Pancreas (tissue), 10 donors: Measurements from ENCODE around the gene TOR2A. TPM values are rescaled to one million over a fixed set of nuclear protein-coding genes. Genes with fewer than 3 reads are reported as not detected.

Source experiments
- ATAC-seq, 4 donors: fragments of 200-7000 bp; cut with Tn5 transposase; one replicate each; pipeline versions ENCODE4 v1.8.0 to v1.9.1; 2020; ENCODE audit warnings: mild to moderate bottlenecking in 4 of 4, moderate library complexity in 4 of 4
- DNase-seq, 6 donors: peaks; one replicate each; pipeline ENCODE4 v3.0.0-alpha.2; 2020
- FAIRE-seq: peaks from 2 replicates; lab custom pipeline; 2012; peaks lifted over from hg19 to GRCh38; lab: Jason Lieb, UNC
- H3K27ac ChIP-seq, 4 donors: fragments of 200-600 bp; sonication (generic); 1 replicate in 3 of 4; 2 replicates in 1 of 4; pipeline versions ENCODE4 v1.5.0 to v1.8.0; 2020
- H3K27me3 ChIP-seq, 4 donors: fragments of 200-600 bp; one replicate each; pipeline ENCODE4 v1.8.0; 2021
- H3K36me3 ChIP-seq, 3 donors: fragments of 200-600 bp; sonication (generic) in 1 of 3; one replicate each; pipeline versions ENCODE4 v1.5.0 to v1.8.0; 2020 to 2021
- H3K4me1 ChIP-seq, 3 donors: fragments of 200-600 bp; one replicate each; pipeline ENCODE4 v1.8.0; 2021
- H3K4me3 ChIP-seq, 4 donors: fragments of 200-600 bp; sonication (generic) in 2 of 4; one replicate each; pipeline versions ENCODE4 v1.5.0 to v1.8.0; 2020 to 2021
- H3K9me3 ChIP-seq, 4 donors: fragments of 200-600 bp; one replicate each; pipeline ENCODE4 v1.8.0; 2021
- CTCF ChIP-seq, 4 donors: fragments of 200-600 bp; sonication (generic) in 3 of 4; IDR thresholded peaks; one replicate each; pipeline versions ENCODE4 v1.5.0 to v1.8.0; 2021; ENCODE audit warnings: antibody characterized with exemption in 4 of 4
- WGBS, 2 donors: extraction: QIAGEN DNeasy Blood & Tissue Kit; methylation state at CpG; one replicate each; pipeline ENCODE4 v1.1.7; 2013; 5-methylcytosine and 5-hydroxymethylcytosine counted together
- intact Hi-C, 3 donors: fragments of 100-400 bp; cut with DNase I; formaldehyde crosslinking; loops; one replicate each; pipeline versions ENCODE4 v1.11.1 to v1.14.2; 2022
- polyA plus RNA-seq, 2 donors: library from polyadenylated mRNA; stranded (reverse); fragments of 200-250 nt; gene quantifications; one replicate each; pipeline ENCODE4 v1.2.3, GENCODE V29; 2013
- total RNA-seq, 6 donors: library from RNA; stranded (reverse); fragmentation: NEBNext Ultra II Directional in 4 of 6; extraction: Animal tissue kit (Norgen Biotek cat#: 25700) in 4 of 6; gene quantifications; one replicate each; pipeline versions ENCODE4 v1.2.1 to v1.2.4, GENCODE V29; 2021 to 2023
- donor health status: healthy with polysubstance abuse.
- donor health status: DM: no; HTN: no; CAD: no; lungs with moderate emphysema.
- donor health status: DM: no; HTN: no; CAD: no.
- donor health status: control.
- donor health status: control.
- donor health status: Bipolar disorder and iron deficiency.
- donor health status: DM: yes; HTN: yes; CAD: no.
- donor health status: DM: no; HTN: no; CAD: no.
- donor health status: DM: no; HTN: no; CAD: no.
- donor health status: DM: yes; HTN: yes; CAD: no.

TOR2A gene
- total and polyA plus RNA-seq, 8 donors = 4.2 to 17.5 (median 6.1) TPM

DNA sequence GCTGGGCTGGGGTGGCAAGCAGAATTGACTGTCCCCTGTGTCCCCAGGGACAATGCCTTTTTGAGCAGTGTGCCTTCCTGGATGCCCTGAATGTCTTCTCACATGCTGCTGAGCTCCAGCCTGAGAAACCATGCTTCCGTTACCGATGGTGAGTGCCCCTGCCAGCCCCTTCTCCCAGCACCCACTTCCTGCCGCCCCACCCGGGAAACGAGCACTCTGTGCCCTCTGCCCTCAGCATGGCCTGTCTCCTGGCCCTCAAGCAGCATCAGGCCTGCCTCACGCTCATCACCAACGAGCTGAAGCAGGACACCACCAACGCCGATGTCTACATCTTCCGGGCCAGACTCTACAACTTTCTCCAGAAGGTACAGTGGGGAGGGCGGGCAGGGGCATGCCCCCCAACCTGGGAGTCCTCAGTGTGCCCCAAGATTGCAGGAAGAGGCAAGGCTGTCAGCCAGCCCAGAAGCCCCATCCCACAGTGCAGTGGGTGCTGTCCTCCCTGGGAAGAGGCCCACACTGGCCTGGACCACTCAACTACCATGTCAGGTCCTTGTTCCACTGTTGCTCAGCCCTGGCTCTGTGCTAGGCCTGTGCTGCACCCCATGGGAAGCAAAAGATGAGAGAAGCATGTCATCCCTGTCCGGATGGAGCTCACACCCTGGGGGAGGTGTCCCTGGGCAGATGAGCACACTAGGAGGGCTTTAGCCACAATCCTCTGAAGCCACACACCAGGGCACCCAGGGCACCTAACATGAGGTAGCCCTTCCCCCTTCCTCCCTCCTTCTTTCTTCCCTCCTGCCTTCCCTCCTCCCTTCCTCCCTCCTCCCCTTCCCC lies 14.8 kb downstream of the TOR2A start:
- no peak for TF ChIP-seq CTCF (IDR thresholded peaks at IDR 0.05)
- H3K27me3 ChIP-seq = no peaks in the 10 kb centered on the region
- H3K4me3 ChIP-seq = no peak overlapping the region
- FAIRE-seq (no peak), ATAC-seq (no peak), DNase-seq (peak in 1 of 6 donors; percentile 37)
- no peaks in the 10 kb centered on the region for H3K36me3 ChIP-seq
- intact Hi-C loops = loop anchor here in 1 of 3 donors (10.0 kb wide), 1 partner anchor 195 kb away; no protein-coding TSS in a partner anchor
- peaks cover 0 to 6% (median 4%) of the 10 kb centered on the region in 3 donors for H3K4me1 ChIP-seq
- H3K27ac ChIP-seq = no peak overlapping the region
- WGBS, 2 donors = 79 to 86% methylated on average over 12 of the region's 12 CpGs
- no peaks in the 10 kb centered on the region for H3K9me3 ChIP-seq

- Histone ChIP-seq H3K4me1 (peaks cover 0 to 14% (median 9%) of the 10 kb centered on the region in 3 donors), H3K27ac (no peak overlapping the region), H3K27me3 (no peaks in the 10 kb centered on the region), H3K36me3 (no peaks in the 10 kb centered on the region), H3K4me3 (no peak overlapping the region), H3K9me3 (no peaks in the 10 kb centered on the region)
- no peak for TF ChIP-seq CTCF (IDR thresholded peaks at IDR 0.05)
- ATAC-seq (no peak), DNase-seq (no peak), FAIRE-seq (no peak)
- intact Hi-C loops = no loop called here
- 69 to 71% methylated on average over 5 of the region's 5 CpGs for WGBS, 2 donors
These were observed 17.3 kb downstream of the TOR2A start for GRCh38 chr9:127717766-127718165.

- intact Hi-C loops = no loop called here
- Histone ChIP-seq H3K36me3 (no peaks in the 10 kb centered on the region), H3K4me3 (peak overlapping the region in 1 of 4 donors; percentile 74), H3K27me3 (no peaks in the 10 kb centered on the region), H3K9me3 (no peaks in the 10 kb centered on the region), H3K4me1 (peaks cover 0 to 14% (median 9%) of the 10 kb centered on the region in 3 donors), H3K27ac (peak overlapping the region in 3 of 4 donors; percentile 74 to 80 (median 75))
- WGBS, 2 donors = 68 to 73% methylated on average over 9 of the region's 9 CpGs
- no peak for TF ChIP-seq CTCF (IDR thresholded peaks at IDR 0.05)
- ATAC-seq (no peak), FAIRE-seq (no peak), DNase-seq (peak in 1 of 6 donors; percentile 47)
These were observed 18.7 kb downstream of the TOR2A start for GRCh38 chr9:127716412-127716811.

DNA sequence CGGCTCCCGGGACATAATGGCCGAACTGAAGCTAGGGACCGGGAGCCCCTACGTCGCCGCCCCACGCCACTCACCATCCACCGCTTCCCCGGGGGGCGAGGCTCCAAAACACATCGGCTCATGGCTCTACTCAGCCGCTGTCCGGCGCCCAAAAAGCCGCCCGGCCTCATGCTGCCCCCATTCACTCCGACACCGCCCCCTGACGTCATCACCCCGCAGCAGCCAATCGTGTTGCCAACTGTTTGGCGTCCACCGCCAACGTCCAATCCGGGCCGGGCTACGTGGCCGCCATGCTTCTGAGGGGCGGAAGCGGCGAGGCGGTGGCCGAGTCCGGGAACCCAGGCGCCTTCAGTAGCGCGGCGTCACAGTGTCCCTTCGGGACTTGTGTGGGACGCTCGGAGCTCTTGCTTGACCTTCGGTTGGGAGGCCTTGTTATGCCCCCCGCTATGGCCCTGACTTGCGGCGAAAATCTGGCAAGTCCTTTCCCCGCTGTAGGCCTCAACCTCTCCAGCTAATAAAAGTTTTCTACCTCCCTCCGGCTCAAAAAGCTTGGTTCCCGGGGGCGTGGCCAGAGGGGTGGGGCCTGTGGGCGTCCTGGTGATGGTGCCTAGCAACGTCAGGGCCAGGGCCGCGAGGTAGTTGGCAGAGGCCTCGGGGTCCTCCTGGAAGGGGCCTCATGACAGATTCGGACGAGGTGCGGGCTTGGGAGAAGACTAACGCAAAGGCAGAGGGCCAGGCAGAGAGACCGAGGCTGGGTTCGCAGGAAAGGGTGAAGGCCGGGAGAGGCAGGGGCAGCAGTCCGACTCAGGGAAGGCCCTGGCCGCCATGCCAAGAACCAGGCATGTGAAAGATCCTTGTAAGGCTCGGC lies 19.4 kb downstream of the TOR2A start, which contains the start of the genes PTRH1 and TTC16:
Gene PTRH1 (minus strand): TSS at position 194 of the 868 bp plus-strand sequence. CDS start 24 bp downstream, at position 170.
Gene TTC16 (plus strand): TSS at position 610 of the 868 bp plus-strand sequence. CDS start 67 bp downstream, at position 677.
- Histone ChIP-seq H3K9me3 (no peaks in the 10 kb centered on the region), H3K36me3 (no peaks in the 10 kb centered on the region), H3K27ac (peak within 1 kb of the TSS; percentile 74 to 80 (median 76)), H3K4me1 (peaks cover 0 to 14% (median 9%) of the 10 kb centered on the region in 3 donors), H3K4me3 (peak within 1 kb of the TSS; percentile 49 to 85 (median 72)), H3K27me3 (no peaks in the 10 kb centered on the region)
- DNase-seq (peak; percentile 96 to 98 (median 98)), FAIRE-seq (peak; percentile 82), ATAC-seq (peak; percentile 97 to 99 (median 98))
- TF ChIP-seq CTCF (IDR thresholded peaks at IDR 0.05) = no peak
- intact Hi-C loops = no loop called here
- WGBS, 2 donors = 4% methylated on average over 57 to 65 of the region's 65 CpGs
